GM19099 (cell line): ENCODE measurements around the gene RSPRY1.

Experiments
- POLR2A ChIP-seq: IDR thresholded peaks from 3 replicates; pipeline ENCODE4 v1.6.1; 2011; ENCODE audit warnings: low read depth; ENCODE audit not compliant: insufficient read length; ENCODE audit errors: extremely low read depth

The RSPRY1 gene

GRCh38 chr16:57147381-57148221, 38.5 kb upstream of the RSPRY1 start:
- TF ChIP-seq POLR2A = no peak

- no peak for TF ChIP-seq POLR2A
Measured at GRCh38 chr16:57148481-57148880, 37.6 kb upstream of the RSPRY1 start.

- TF ChIP-seq POLR2A = no peak
Measured at GRCh38 chr16:57149391-57149790, 36.7 kb upstream of the RSPRY1 start.

- no peak for TF ChIP-seq POLR2A
Measured at GRCh38 chr16:57150682-57151330, 35.3 kb upstream of the RSPRY1 start.

- no peak for TF ChIP-seq POLR2A
Measured at GRCh38 chr16:57151369-57151768, 34.8 kb upstream of the RSPRY1 start.

- no peak for TF ChIP-seq POLR2A
Measured at GRCh38 chr16:57152096-57153093, 33.7 kb upstream of the RSPRY1 start.

GRCh38 chr16:57153841-57154240, 32.3 kb upstream of the RSPRY1 start:
- no peak for TF ChIP-seq POLR2A

GRCh38 chr16:57155702-57156350, 30.3 kb upstream of the RSPRY1 start:
- no peak for TF ChIP-seq POLR2A

GRCh38 chr16:57156351-57156703, 29.8 kb upstream of the RSPRY1 start:
- TF ChIP-seq POLR2A = no peak

- no peak for TF ChIP-seq POLR2A
Measured at GRCh38 chr16:57157533-57157932, 28.6 kb upstream of the RSPRY1 start.

GRCh38 chr16:57159447-57159846, 26.7 kb upstream of the RSPRY1 start:
- TF ChIP-seq POLR2A = no peak

GRCh38 chr16:57163842-57164241, 22.3 kb upstream of the RSPRY1 start:
- no peak for TF ChIP-seq POLR2A

GRCh38 chr16:57165483-57165882, 20.6 kb upstream of the RSPRY1 start:
- TF ChIP-seq POLR2A = no peak

- no peak for TF ChIP-seq POLR2A
Measured at GRCh38 chr16:57165938-57166337, 20.2 kb upstream of the RSPRY1 start.

- no peak for TF ChIP-seq POLR2A
Measured at GRCh38 chr16:57166451-57166850, 19.7 kb upstream of the RSPRY1 start.
